Peyer's patch (tissue), 4 donors: ENCODE measurements around the gene BCO1.

Experiments
- CTCF ChIP-seq, 6 experiments: fragments of 450-650 bp in 4 of 6; fragments of 200-600 bp in 2 of 6; sonication (generic) in 1 of 6; IDR thresholded peaks; one replicate each; pipeline ENCODE4 v1.5.1; 2017 to 2019; ENCODE audit warnings: antibody characterized with exemption in 6 of 6, mild to moderate bottlenecking in 3 of 6, moderate library complexity in 1 of 6
- POLR2A ChIP-seq, 2 donors: fragments of 450-650 bp; IDR thresholded peaks; one replicate each; pipeline ENCODE4 v1.5.1; 2017; ENCODE audit warnings: antibody characterized with exemption in 2 of 2, mild to moderate bottlenecking in 2 of 2, moderate library complexity in 2 of 2

GRCh38 chr16:81251871-81252270 is 13.4 kb downstream of the BCO1 start:
- TF ChIP-seq POLR2A (IDR thresholded peaks at IDR 0.05) (no peak), CTCF (IDR thresholded peaks at IDR 0.05) (no peak)
